ENCODE data around the gene ABAT. TPM values are rescaled to one million over a fixed set of nuclear protein-coding genes. Genes with fewer than 3 reads are reported as not detected.
"Not testable (repeated sequence)": the region's sequence is repeated elsewhere in the genome, so short reads cannot be mapped to it uniquely, and the experiment has no call there.

Gene ABAT
- total RNA-seq, 1 experiment from 2014 or later: 6.9 TPM

- Histone ChIP-seq H3K4me1 (ENCODE audit: insufficient read depth, low read length, poor library complexity, severe bottlenecking) (peaks cover 5% of the 10 kb centered on the region), H3K4me3 (ENCODE audit: low read depth, low read length, poor library complexity, severe bottlenecking) (no peak overlapping the region), H3K27me3 (replicated peaks; ENCODE audit: insufficient read depth, low read depth, low read length, poor library complexity) (no peaks in the 10 kb centered on the region), H3K9me3 (ENCODE audit: low read depth, low read length, poor library complexity, severe bottlenecking) (no peaks in the 10 kb centered on the region), H3K27ac (ENCODE audit: low read depth, low read length, poor library complexity, severe bottlenecking) (no peak overlapping the region), H3K36me3 (ENCODE audit: insufficient read depth, low read length, poor library complexity, severe bottlenecking) (peaks cover 53% of the 10 kb centered on the region)
- TF ChIP-seq CTCF (conservative IDR thresholded peaks at IDR 0.05; ENCODE audit: low read depth, low read length) (no peak), EZH2 (IDR thresholded peaks at IDR 0.05; ENCODE audit: borderline replicate concordance, low read depth, low read length, poor library complexity, severe bottlenecking) (no peak)
- no TSS peak for BruUV-seq (replicated peaks)
- DNase-seq (ENCODE audit: low spot score): no peak
- POLR2A ChIA-PET (ENCODE audit: low non-redundant PET): no interaction called here
- CTCF ChIA-PET: no interaction called here
- intact Hi-C loops (cut with micrococcal nuclease; ENCODE audit: unreplicated experiment): no loop called here
Measured at GRCh38 chr16:8801701-8802100, 127.3 kb downstream of the ABAT start.

GRCh38 chr16:8803733-8804132 is 129.3 kb downstream of the ABAT start:
- intact Hi-C loops (cut with micrococcal nuclease; ENCODE audit: unreplicated experiment); H3K4me3 ChIP-seq (ENCODE audit: low read depth, low read length, poor library complexity, severe bottlenecking); BruUV-seq (replicated peaks); CTCF ChIA-PET; H3K27me3 ChIP-seq (replicated peaks; ENCODE audit: insufficient read depth, low read depth, low read length, poor library complexity); DNase-seq (ENCODE audit: low spot score); H3K9me3 ChIP-seq (ENCODE audit: low read depth, low read length, poor library complexity, severe bottlenecking); H3K27ac ChIP-seq (ENCODE audit: low read depth, low read length, poor library complexity, severe bottlenecking); H3K4me1 ChIP-seq (ENCODE audit: insufficient read depth, low read length, poor library complexity, severe bottlenecking); POLR2A ChIA-PET (ENCODE audit: low non-redundant PET): not testable (repeated sequence)
- H3K36me3 ChIP-seq (ENCODE audit: insufficient read depth, low read length, poor library complexity, severe bottlenecking): peaks cover 72% of the 10 kb centered on the region

- Histone ChIP-seq H3K9me3 (ENCODE audit: low read depth, low read length, poor library complexity, severe bottlenecking) (no peaks in the 10 kb centered on the region), H3K36me3 (ENCODE audit: insufficient read depth, low read length, poor library complexity, severe bottlenecking) (peaks cover 78% of the 10 kb centered on the region), H3K27ac (ENCODE audit: low read depth, low read length, poor library complexity, severe bottlenecking) (no peak overlapping the region), H3K4me1 (ENCODE audit: insufficient read depth, low read length, poor library complexity, severe bottlenecking) (no peaks in the 10 kb centered on the region), H3K4me3 (ENCODE audit: low read depth, low read length, poor library complexity, severe bottlenecking) (no peak overlapping the region), H3K27me3 (replicated peaks; ENCODE audit: insufficient read depth, low read depth, low read length, poor library complexity) (no peaks in the 10 kb centered on the region)
- ChIA-PET POLR2A (ENCODE audit: low non-redundant PET) (no interaction called here), CTCF (no interaction called here)
- no peak for DNase-seq (ENCODE audit: low spot score)
- no TSS peak for BruUV-seq (replicated peaks)
- intact Hi-C loops (cut with micrococcal nuclease; ENCODE audit: unreplicated experiment): no loop called here
- no peak for TF ChIP-seq CTCF (conservative IDR thresholded peaks at IDR 0.05; ENCODE audit: low read depth, low read length)
- no peak for TF ChIP-seq EZH2 (IDR thresholded peaks at IDR 0.05; ENCODE audit: borderline replicate concordance, low read depth, low read length, poor library complexity, severe bottlenecking)
Measured at GRCh38 chr16:8804313-8804712, 129.9 kb downstream of the ABAT start.

- POLR2A ChIA-PET (ENCODE audit: low non-redundant PET): no interaction called here
- Histone ChIP-seq H3K4me1 (ENCODE audit: insufficient read depth, low read length, poor library complexity, severe bottlenecking) (no peaks in the 10 kb centered on the region), H3K4me3 (ENCODE audit: low read depth, low read length, poor library complexity, severe bottlenecking) (no peak overlapping the region), H3K27me3 (replicated peaks; ENCODE audit: insufficient read depth, low read depth, low read length, poor library complexity) (no peaks in the 10 kb centered on the region), H3K36me3 (ENCODE audit: insufficient read depth, low read length, poor library complexity, severe bottlenecking) (peaks cover 90% of the 10 kb centered on the region), H3K27ac (ENCODE audit: low read depth, low read length, poor library complexity, severe bottlenecking) (peak overlapping the region; percentile 24), H3K9me3 (ENCODE audit: low read depth, low read length, poor library complexity, severe bottlenecking) (no peaks in the 10 kb centered on the region)
- DNase-seq (ENCODE audit: low spot score): no peak
- no TSS peak for BruUV-seq (replicated peaks)
- CTCF ChIA-PET: no interaction called here
- intact Hi-C loops (cut with micrococcal nuclease; ENCODE audit: unreplicated experiment): no loop called here
- no peak for TF ChIP-seq CTCF (conservative IDR thresholded peaks at IDR 0.05; ENCODE audit: low read depth, low read length)
- TF ChIP-seq EZH2 (IDR thresholded peaks at IDR 0.05; ENCODE audit: borderline replicate concordance, low read depth, low read length, poor library complexity, severe bottlenecking): no peak
Measured at GRCh38 chr16:8806272-8806983, 132.0 kb downstream of the ABAT start.
